Measurements from ENCODE around the gene DGKI.

DGKI gene

GRCh38 chr7:137684776-137685175 is 162.0 kb downstream of the DGKI start:
- DNase-seq: no peak

DNA sequence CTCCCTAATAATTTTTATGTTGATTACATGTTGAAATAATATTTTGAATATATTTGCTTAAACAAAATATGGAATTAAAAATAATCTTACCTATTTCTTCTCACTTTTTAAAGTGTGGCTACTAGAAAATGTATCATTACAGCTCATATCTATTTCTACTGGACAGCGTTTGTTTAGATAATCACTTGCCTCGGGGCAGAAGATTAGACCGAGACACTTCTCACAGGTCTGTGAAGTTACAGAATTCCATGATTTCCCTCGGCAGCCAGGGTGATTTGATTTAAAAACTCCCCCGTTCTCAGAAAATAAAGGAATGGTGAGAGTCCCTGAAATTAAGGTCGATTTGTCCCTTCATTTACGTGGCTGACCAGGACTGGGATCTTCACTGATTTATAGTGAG is 162.5 kb downstream of the DGKI start:
- no peak for DNase-seq

- no peak for DNase-seq
Measured at GRCh38 chr7:137682596-137682995, 164.2 kb downstream of the DGKI start.

- no peak for DNase-seq
Measured at GRCh38 chr7:137681657-137682562, 164.9 kb downstream of the DGKI start.

GRCh38 chr7:137674551-137675409 is 172.0 kb downstream of the DGKI start:
- DNase-seq: no peak

- no peak for DNase-seq
Measured at GRCh38 chr7:137674048-137674447, 172.7 kb downstream of the DGKI start.

DNA sequence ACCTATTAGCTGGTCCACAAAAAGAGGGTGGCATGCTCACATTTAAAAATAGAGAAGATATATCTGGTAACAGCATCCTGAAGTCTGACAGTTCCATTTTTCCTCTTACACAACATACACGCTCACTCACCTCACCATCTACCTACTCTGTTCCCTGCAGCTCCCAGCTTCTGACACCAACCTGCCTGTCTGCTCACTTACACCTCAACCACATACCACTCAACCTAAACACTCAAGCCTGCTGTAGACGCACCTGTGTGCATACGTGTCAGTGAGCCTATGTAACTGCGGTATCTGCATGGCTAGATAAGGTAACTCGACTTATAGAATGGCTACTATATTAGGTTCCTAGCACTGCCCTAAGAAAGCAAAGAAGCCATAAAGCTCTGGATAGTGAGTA is 174.9 kb downstream of the DGKI start:
- DNase-seq: no peak

DNA sequence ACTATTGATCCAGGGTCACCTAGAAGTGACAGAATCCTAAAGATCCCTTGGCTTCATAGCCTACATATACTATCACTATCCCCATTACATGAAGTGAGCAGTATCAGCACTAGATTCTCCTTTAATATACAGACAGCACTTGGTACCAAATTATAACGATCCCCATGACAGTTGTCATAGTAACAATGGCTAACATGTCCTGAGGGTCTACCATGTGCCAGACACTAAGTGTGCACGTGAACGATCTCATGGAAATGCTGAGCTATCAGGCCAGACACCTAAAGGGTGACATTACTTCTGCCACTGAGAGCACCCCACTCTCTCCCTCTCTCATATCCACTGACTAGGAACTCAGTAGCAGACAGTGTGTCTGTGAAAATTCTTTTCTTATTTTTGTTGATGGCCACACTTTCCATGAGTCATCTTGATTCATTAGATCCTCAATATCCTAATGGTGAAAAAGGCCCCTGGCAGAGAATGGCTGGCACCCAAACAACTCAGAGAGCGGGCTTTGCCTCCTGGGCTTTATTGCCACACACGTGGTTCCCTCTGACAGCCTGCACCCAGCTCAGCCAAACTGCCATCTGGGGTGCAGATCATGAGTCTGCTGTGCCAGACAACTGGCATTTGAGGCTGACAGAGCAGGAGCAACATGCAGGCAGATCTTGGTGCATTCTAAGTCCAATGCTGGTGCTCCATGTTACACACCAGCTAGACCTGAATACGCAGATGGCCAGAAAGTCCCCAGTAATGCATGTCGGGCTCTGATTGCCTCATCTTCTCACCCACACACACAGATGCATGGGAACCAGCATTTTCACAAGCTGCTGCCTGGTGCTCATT is 176.3 kb downstream of the DGKI start:
- no peak for DNase-seq

DNA sequence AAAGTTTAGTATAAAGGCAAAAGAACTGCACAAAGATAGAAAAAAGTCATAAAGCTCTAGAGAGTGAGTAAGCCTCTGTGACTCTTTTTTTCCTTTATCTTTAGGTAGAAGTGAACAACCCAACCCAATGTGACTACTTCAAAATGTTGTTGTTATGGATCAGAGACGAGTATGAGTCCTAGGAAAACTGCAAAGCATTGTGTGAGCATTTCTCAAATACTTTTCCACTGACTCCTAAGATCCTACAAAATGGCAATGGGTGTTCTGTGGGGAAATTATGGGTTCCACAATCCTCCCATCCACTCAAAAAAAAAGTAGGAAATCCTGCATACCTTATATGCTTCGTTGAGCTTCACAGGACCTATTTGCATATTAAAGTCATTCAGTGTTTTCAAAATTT is 177.1 kb downstream of the DGKI start:
- DNase-seq: no peak

DNA sequence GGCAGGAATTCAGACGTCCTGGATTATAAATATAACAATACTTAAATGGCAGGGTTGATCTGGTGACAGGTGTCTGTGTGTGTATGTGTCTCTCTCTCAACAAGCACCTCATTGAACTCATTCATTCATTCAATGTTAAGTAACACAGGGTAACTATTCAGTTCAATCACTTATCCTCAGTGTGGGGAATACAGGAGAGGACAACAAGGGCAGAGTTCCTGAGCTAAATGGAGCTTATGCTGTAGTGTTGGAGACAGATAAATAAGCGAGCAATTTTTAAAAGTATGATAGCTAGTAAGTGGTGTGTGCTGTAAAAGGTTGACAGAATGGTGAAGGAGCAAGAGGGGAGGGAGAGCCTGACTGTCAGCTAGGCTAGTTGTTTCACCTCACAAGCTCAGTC is 178.4 kb downstream of the DGKI start:
- no peak for DNase-seq

DNA sequence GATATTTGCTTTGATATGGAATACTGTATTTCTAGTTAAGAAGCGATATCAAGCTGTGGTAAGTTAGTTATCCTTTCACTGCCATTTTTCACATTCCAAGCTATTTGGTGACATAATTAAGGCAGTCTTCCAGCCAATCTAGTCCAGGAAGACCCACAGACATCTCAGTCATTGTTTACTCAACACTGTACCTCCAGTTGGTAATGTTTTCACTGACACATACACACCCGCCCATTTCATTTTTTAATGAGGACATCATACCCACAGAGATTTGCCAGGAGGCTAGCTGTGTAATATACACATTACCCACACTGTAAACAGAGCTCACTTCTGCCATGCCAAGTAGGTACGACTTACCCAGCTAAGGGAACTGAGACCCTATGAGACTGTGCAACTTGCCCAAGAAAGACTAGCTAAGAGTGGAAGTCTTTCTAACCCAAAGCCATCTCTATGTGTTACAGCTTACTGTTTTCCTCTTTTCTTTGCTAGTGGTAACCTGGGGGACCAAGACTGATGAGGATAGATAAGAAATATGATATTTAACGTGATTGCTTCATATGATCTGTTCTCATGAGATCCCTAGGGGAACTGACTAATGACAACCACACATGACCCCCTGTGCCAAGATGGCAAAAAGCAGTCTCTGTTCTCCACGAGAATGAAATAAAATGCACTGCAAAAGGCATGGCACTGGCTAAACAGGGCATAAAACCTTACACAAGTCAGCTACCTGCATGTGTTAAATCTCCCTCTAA is 179.0 kb downstream of the DGKI start:
- DNase-seq: no peak

DNA sequence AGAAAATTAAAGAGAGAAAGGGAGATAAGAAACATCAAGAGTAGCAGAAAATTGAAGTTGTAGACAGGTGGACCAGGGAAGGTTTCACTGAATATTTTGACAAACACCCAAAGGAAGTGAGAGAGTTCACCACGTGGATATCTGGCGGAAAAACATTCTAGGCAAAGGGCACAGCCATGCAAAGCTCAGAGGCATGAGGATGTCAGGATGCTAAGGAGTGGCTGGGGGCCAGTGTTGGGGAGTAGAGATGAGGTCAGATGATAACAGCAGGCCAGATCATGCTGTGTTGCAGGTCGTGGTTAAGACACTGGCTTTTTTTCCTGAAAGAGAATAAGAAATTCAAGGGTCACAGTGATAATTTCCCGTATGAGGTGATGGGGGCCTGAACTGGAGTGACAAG is 181.9 kb downstream of the DGKI start:
- no peak for DNase-seq

- no peak for DNase-seq
Measured at GRCh38 chr7:137661634-137662033, 185.1 kb downstream of the DGKI start.

- no peak for DNase-seq
Measured at GRCh38 chr7:137658190-137658900, 188.4 kb downstream of the DGKI start.

DNA sequence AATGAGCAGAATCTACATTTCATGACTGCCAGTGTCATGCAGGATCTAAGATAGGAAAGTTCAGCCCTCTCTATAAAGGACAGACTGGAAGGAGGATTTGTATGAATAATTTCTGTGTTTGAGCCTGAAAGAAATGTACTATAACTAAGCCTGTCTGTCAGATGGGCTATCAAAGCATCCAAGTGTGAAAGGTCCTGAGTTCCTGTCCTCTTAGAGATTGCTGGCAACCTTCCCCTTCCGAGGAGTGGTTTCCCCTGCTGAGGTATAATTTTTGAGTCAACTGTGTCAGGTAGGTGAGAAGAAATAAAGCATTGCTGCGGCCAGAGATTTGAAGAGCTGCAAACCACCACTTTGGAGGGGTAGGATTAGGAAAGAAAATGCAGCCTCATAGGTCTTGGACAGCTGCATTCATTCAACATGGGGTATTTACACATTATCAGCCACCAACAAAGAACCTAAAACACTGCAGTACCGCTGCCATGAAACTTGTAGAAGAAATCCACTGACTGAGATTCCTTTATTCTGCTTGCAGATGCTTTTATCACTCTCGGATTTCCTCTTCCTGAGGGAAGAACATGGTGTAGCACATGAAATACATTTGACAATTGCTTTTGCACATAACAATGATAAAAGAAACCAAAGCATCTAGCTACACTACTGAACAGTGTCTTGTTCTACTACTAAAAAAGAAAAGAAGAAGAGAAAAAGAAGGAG is 189.1 kb downstream of the DGKI start:
- DNase-seq: no peak

DNA sequence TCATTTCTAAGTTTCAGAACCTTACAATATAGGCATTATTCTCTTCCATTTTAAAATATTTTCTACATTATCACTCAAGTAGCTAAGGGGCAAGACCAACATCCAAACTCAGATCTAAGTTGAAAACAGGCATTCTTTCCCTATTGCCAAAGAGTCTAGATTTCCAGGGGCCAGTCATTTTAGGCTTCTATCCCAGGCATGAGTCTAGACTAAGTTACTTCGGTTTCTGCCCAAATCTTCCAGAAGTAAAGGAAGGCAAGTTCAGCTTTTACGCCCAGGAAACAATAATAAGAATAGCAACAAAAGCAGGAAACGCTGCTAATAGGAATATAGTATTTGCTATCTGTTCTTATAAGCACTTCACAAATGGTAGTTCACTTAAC is 189.9 kb downstream of the DGKI start:
- DNase-seq: no peak

DNA sequence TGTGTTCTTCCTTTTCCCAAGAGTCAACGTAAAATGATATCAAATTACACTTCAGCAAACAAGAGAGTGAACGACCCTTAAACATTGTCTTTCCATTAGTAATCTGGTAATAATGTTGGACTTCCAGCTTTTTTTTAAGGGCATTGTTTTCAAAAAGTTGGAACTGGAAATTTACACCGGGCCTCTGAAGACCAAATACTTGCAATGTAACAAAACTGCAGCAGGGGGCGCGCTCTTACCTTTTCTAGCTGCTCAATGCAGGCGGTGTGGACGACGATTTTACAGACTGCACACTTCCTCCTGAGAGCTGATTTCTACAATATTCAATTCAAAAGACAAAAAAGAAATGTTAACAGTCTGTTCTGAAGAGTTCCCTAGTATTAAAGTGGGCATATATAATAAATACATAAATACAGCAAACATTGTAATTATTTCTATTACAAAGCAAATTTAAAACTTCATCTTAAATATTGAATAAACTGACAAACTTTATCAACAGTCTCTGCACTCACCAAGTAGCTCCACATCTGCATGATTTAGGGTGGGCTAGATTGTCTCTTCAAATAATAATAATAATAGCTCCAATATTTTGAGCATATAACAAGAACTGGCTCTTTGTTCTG is 190.4 kb downstream of the DGKI start:
- DNase-seq: peak; percentile 84

DNA sequence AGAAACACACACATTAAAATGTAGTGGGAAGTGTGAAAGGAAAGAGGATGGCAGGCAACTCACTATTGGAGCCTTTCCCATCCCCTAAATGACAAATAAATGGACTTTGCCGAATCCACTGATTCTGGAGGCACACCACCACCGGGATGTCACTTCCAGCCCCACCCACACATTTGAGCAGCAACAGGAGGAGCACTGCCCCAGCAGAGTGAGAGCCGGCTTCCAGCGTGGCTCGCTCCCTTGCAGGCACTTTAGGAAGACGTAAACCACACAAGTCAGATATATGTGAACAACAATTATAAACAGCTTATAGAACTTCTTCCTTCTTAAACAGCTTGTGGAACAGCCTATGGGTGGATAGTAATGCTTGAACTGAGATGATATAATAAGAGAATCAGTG is 191.0 kb downstream of the DGKI start:
- no peak for DNase-seq

DNA sequence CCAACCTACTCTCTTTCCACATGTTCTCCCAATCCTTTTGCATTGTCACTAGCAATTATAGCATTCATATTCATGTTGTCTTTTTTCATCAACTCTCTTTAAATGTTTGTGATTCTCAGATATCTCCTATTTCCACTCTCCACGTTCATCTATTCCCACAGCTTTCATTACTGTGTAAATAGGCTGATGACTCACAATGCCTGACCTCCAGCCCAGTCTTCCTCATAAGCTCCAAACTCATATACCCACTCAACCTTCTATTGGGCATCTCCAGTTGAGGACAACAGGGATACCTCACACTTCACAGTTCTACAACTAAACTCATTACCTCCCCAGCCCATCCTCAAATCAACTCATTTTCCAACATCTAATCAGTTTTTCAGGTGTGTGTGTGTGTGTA is 194.1 kb downstream of the DGKI start:
- no peak for DNase-seq

DNA sequence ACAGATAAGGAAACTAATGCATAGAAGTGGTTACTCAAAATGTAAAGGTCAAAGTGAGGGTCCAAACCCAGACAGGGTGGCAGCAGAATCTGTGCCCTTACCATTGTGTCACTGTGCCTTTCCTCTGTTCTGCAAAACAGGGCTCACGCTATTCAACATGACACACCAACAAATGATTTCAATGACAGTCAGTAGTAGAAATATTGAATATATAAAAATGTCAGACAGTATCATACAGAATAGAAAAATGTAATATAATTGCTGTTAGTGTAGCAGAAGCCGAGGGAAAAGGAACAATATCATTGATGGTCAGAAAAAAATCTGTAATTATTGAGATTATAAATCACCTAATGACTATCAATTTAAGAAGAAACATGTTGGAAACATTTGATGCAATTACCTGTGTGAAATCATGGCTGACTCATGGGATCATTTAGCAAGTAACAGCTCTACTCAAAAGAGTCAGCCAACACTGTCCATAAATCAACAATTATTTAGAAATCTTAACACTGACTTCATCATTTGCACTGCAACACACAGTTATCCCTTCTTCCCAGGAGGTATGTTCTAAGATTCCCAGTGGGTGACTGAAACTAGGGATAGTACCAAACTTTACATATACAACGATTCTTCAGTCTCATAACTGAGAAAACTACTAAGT is 198.7 kb downstream of the DGKI start:
- no peak for DNase-seq

Measured in right forelimb (tissue), 1 donor.